Progenitor cell of endocrine pancreas (in vitro differentiated cells): Measurements from ENCODE around the gene MRPS2. TPM values are rescaled to one million over a fixed set of nuclear protein-coding genes. Genes with fewer than 3 reads are reported as not detected.
A peak's percentile ranks its signal among the peaks of the same experiment; 100 is the strongest.

Experiments
- DNase-seq: peaks from one replicate; pipeline ENCODE4 v3.0.0; 2021; ENCODE audit warnings: low spot score; ENCODE audit not compliant: unreplicated experiment
- H3K27ac Mint-ChIP-seq: 2 replicates; pipeline ENCODE4 v1.8.0; 2021; ENCODE audit warnings: mild to moderate bottlenecking, moderate library complexity, mixed read lengths
- H3K27me3 Mint-ChIP-seq: 2 replicates; pipeline ENCODE4 v1.8.0; 2021; ENCODE audit warnings: mixed read lengths
- H3K36me3 Mint-ChIP-seq: 2 replicates; pipeline ENCODE4 v1.8.0; 2022; ENCODE audit warnings: mixed read lengths; ENCODE audit not compliant: insufficient read depth
- H3K4me1 Mint-ChIP-seq: 2 replicates; pipeline ENCODE4 v1.8.0; 2021; ENCODE audit warnings: low read depth, mixed read lengths
- H3K4me3 Mint-ChIP-seq: 2 replicates; pipeline ENCODE4 v1.8.0; 2021; ENCODE audit warnings: low read depth, mild to moderate bottlenecking, moderate library complexity, mixed read lengths
- H3K9me3 Mint-ChIP-seq: 2 replicates; pipeline ENCODE4 v1.8.0; 2021; ENCODE audit warnings: low read depth, mixed read lengths
- total RNA-seq: library from RNA; stranded (reverse); gene quantifications from 2 replicates; pipeline ENCODE4 v1.2.1, GENCODE V29; 2021
- TF ChIP-seq, protein P1 (sequence below): fragments of 200-600 bp; sonication (generic); IDR thresholded peaks from one replicate; pipeline ENCODE4 v1.5.0; 2021; ENCODE audit warnings: antibody characterized with exemption, mild to moderate bottlenecking; ENCODE audit not compliant: unreplicated experiment

The MRPS2 gene
- total RNA-seq, 1 donor from 2014 or later = 40.0 TPM

DNA sequence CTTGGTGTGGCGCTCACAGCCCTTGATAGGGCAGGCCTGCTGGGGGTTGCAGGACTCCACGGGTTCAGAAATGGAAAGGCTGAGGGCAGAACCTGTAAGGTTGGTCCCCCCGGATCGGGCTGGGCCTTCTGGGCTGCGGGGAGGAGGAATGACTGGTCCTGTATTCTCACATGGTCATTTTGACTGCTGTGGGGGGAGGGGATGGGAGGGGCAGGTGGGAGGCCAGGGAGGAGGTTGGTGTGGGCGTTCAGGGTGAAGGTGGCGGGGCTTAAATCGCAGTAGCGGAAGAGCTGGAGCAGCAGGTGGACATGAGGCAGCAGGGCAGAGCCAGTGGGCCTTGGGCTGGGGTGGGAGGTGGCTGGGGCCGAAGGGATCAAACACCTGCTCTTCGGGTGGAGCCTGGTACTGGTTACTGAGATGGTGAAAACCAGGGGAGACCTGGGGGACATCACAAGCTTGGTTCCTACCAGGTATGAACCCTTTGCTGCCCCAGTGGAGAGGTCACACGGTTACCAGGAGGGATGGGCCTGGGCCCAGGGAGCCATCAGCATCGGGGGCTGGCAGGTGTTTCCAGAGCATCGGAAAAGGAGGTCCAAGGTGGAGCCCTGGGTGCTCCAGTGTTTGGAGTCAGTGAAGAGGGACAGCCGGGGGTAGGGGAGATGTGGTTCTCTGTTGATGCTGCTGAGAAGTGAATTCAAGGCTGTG lies 1.8 kb downstream of the MRPS2 start:
- no peak overlapping the region for H3K27ac Mint-ChIP-seq
- TF ChIP-seq, protein P1, sequence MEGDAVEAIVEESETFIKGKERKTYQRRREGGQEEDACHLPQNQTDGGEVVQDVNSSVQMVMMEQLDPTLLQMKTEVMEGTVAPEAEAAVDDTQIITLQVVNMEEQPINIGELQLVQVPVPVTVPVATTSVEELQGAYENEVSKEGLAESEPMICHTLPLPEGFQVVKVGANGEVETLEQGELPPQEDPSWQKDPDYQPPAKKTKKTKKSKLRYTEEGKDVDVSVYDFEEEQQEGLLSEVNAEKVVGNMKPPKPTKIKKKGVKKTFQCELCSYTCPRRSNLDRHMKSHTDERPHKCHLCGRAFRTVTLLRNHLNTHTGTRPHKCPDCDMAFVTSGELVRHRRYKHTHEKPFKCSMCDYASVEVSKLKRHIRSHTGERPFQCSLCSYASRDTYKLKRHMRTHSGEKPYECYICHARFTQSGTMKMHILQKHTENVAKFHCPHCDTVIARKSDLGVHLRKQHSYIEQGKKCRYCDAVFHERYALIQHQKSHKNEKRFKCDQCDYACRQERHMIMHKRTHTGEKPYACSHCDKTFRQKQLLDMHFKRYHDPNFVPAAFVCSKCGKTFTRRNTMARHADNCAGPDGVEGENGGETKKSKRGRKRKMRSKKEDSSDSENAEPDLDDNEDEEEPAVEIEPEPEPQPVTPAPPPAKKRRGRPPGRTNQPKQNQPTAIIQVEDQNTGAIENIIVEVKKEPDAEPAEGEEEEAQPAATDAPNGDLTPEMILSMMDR = no peak
- no peaks in the 10 kb centered on the region for H3K27me3 Mint-ChIP-seq
- H3K36me3 Mint-ChIP-seq = peaks cover 2% of the 10 kb centered on the region
- peak overlapping the region; percentile 91 for H3K4me3 Mint-ChIP-seq
- peaks cover 12% of the 10 kb centered on the region for H3K4me1 Mint-ChIP-seq
- DNase-seq = no peak
- H3K9me3 Mint-ChIP-seq = no peaks in the 10 kb centered on the region

DNA sequence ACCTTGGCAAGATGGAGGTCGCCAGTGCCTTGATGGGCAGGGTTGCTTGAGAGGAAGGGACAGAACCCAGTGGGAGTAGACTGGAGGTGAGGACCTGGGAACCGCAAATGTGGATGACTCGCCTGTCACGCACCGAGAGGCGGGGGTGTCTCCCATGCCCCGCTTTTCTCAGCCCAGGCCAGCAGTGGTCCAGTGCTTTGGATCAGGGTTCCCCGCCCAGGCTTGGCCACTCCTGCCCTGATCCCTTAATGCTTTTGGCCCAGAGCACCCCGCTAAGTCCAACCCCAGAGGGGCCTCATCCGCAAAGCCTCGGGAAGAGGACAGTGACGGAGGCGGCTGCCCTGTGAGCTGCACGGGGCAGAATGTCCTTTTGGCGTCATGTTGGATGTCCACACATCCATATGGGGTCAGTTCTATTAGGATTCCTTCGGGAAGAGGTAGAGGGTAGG lies 2.4 kb downstream of the MRPS2 start:
- H3K27ac Mint-ChIP-seq = no peak overlapping the region
- H3K27me3 Mint-ChIP-seq = no peaks in the 10 kb centered on the region
- no peak for DNase-seq
- peaks cover 12% of the 10 kb centered on the region for H3K4me1 Mint-ChIP-seq
- TF ChIP-seq, protein P1 = no peak
- H3K9me3 Mint-ChIP-seq = no peaks in the 10 kb centered on the region
- peak overlapping the region; percentile 37 for H3K4me3 Mint-ChIP-seq
- peaks cover 2% of the 10 kb centered on the region for H3K36me3 Mint-ChIP-seq

DNA sequence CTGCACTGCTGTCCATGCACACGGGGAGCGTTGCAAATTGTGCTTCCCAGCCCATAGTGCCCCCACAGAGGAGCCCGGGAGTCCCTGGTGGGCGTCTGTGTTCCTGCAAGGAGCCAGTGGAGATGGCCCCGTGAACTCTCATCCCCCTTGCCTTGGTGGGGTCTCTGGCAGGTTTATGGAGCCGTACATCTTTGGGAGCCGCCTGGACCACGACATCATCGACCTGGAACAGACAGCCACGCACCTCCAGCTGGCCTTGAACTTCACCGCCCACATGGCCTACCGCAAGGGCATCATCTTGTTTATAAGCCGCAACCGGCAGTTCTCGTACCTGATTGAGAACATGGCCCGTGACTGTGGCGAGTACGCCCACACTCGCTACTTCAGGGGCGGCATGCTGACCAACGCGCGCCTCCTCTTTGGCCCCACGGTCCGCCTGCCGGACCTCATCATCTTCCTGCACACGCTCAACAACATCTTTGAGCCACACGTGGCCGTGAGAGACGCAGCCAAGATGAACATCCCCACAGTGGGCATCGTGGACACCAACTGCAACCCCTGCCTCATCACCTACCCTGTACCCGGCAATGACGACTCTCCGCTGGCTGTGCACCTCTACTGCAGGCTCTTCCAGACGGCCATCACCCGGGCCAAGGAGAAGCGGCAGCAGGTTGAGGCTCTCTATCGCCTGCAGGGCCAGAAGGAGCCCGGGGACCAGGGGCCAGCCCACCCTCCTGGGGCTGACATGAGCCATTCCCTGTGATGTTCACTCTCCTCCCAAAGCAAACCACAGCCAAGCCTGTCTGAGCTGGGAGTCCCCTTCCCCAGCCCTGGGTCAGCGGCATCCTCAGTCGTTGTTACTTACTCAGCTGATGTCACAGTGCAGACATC lies 3.1 kb downstream of the MRPS2 start:
- DNase-seq = no peak
- no peaks in the 10 kb centered on the region for H3K9me3 Mint-ChIP-seq
- peak overlapping the region; percentile 41 for H3K4me3 Mint-ChIP-seq
- H3K36me3 Mint-ChIP-seq = peaks cover 2% of the 10 kb centered on the region
- no peaks in the 10 kb centered on the region for H3K27me3 Mint-ChIP-seq
- H3K27ac Mint-ChIP-seq = no peak overlapping the region
- peaks cover 12% of the 10 kb centered on the region for H3K4me1 Mint-ChIP-seq
- TF ChIP-seq, protein P1 = no peak

DNA sequence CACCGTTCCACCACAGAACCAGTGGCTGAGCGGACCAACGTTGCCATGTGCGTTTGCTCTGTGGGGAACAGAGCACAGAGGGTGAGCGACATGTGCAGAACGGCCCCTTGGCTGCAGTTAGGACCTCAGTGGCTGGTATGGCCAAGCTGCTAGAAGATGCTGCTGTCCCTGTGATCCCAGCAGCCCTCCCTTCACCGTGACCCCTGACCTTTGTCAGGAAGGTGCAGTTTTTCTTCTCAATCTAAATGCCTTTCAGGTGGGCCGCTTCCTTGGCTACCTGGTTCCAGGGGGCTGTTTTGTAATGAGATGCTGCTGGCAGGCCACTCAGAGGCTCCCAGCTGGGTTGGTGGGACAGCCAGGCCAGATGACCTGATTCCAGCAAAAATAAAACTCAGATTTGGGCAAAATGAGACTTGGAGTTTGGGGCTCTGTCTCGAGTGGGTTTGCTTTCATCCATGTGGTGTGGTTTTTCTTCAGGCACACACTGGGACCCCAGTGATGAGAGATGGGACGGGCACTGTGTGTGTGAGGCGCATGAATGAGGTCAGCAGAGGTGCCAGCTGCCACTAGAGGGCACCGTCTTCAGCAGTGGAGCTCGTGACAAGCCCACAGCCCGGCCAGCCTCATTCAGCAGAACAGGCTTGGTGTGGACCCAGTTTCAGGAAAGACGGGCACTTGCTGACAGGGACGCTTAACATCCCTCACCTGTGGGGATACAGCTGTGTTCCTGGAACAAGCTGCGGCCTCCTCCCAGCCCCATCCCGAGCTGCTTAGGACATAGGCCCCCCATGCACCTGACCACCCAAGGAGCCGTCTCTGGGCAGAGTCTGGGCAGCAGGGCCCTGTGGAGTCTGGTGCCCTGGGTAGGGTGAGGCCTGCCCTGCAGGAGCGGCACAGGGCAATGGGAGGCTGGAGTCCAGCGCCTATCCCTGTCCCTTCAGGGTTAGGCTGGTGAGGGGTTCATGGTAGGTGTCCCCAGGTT lies 4.1 kb downstream of the MRPS2 start:
- TF ChIP-seq, protein P1 = peak; percentile 75
- peaks cover 2% of the 10 kb centered on the region for H3K36me3 Mint-ChIP-seq
- H3K4me3 Mint-ChIP-seq = peak overlapping the region; percentile 19
- no peak overlapping the region for H3K27ac Mint-ChIP-seq
- peaks cover 4% of the 10 kb centered on the region for H3K9me3 Mint-ChIP-seq
- DNase-seq = peak; percentile 39
- peaks cover 5% of the 10 kb centered on the region for H3K27me3 Mint-ChIP-seq
- H3K4me1 Mint-ChIP-seq = peaks cover 7% of the 10 kb centered on the region
